Choroid plexus epithelial cell (primary cell): ENCODE data around the gene RBM47.

Experiments used
- DNase-seq: peaks from one replicate; pipeline ENCODE4 v3.0.0-alpha.2; 2010; ENCODE audit warnings: low read depth
- H3K4me3 ChIP-seq: 2 replicates; pipeline ENCODE4 v1.5.1; 2011; ENCODE audit warnings: low read depth, mild to moderate bottlenecking, control low read depth, low read length, moderate library complexity
- CTCF ChIP-seq: conservative IDR thresholded peaks from 2 replicates; pipeline ENCODE4 v1.5.1; 2011; ENCODE audit warnings: low read depth, mild to moderate bottlenecking, control low read depth, inconsistent platforms, low read length, moderate library complexity

Gene RBM47

GRCh38 chr4:40601641-40602040 lies 28.0 kb downstream of the RBM47 start:
- DNase-seq, result no peak
- TF ChIP-seq CTCF, result no peak

GRCh38 chr4:40600850-40601249 lies 28.8 kb downstream of the RBM47 start:
- no peak for DNase-seq
- H3K4me3 ChIP-seq, result no peak overlapping the region
- no peak for TF ChIP-seq CTCF

More at GRCh38 chr4:40601641-40602040, 28.0 kb downstream of the RBM47 start:
- no peak overlapping the region for H3K4me3 ChIP-seq

GRCh38 chr4:40599431-40599830 lies 30.2 kb downstream of the RBM47 start:
- no peak for TF ChIP-seq CTCF
- DNase-seq, result no peak
- H3K4me3 ChIP-seq, result no peak overlapping the region

- DNase-seq, result no peak
- H3K4me3 ChIP-seq, result no peak overlapping the region
Observed at GRCh38 chr4:40596522-40596921, 33.1 kb downstream of the RBM47 start.

GRCh38 chr4:40595981-40596380 lies 33.7 kb downstream of the RBM47 start:
- no peak for DNase-seq
- no peak for TF ChIP-seq CTCF
- H3K4me3 ChIP-seq, result no peak overlapping the region

More at GRCh38 chr4:40596522-40596921, 33.1 kb downstream of the RBM47 start:
- TF ChIP-seq CTCF, result no peak

GRCh38 chr4:40594261-40595178 lies 35.1 kb downstream of the RBM47 start:
- no peak for TF ChIP-seq CTCF
- peak; percentile 86 for DNase-seq
- H3K4me3 ChIP-seq, result no peak overlapping the region

- no peak for DNase-seq
- no peak for TF ChIP-seq CTCF
- H3K4me3 ChIP-seq, result no peak overlapping the region
Observed at GRCh38 chr4:40592034-40592433, 37.6 kb downstream of the RBM47 start.
